GM18873 (cell line): ENCODE data around the gene ADAMTS3.
"Not testable (repeated sequence)": the region's sequence is repeated elsewhere in the genome, so short reads cannot be mapped to it uniquely, and the experiment has no call there.

Experiments used
- ATAC-seq: cut with Tn5 transposase; IDR thresholded peaks from one replicate; pipeline ENCODE4 v1.9.1; 2021; ENCODE audit warnings: mild to moderate bottlenecking, moderate library complexity, moderate number of reproducible peaks; ENCODE audit not compliant: unreplicated experiment, low FRiP score

ADAMTS3 gene

DNA sequence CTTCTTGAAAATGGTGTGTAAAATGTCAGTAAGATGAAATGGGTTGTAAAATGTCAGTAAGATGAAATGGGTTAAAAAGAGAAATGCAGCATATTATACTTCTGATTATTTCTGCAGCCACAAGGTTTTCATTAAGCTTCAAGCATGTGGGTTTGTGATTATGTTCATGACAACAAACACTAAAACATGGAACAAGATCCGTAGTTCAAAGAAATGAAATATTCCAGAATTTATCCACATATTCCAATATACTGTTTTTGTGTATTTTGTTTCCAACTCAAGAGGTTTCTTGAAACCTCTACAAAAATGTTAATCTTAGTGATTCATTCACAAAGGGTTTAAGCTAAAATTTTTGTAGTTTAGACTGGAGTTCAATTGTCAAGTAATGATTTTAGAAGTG lies 84.0 kb downstream of the ADAMTS3 start:
- ATAC-seq = no peak

DNA sequence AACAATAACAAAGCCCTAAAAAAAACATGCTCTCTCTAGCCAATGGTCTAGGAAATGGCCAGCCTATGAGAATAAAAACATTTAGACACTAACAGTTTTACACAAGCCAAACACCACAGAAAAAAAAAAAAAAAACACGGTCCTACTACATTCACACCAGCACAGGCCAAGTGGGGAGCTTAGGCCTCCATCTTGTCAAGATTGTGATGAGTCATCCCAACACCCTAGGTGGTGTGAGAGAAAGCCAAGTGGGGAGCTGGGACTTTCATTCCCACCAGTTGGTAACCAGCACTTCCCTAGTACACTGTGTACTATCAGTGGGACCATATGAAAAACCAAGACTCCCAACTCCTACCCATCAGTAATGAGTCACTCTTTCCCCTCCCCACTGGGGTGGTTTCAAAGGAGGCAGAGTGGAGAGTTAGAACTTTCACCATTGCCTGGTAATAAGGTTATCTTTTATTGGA lies 95.6 kb downstream of the ADAMTS3 start:
- ATAC-seq = no peak

GRCh38 chr4:72471816-72472215 lies 97.2 kb downstream of the ADAMTS3 start:
- ATAC-seq = no peak

GRCh38 chr4:72468904-72469502 lies 100.0 kb downstream of the ADAMTS3 start:
- no peak for ATAC-seq

DNA sequence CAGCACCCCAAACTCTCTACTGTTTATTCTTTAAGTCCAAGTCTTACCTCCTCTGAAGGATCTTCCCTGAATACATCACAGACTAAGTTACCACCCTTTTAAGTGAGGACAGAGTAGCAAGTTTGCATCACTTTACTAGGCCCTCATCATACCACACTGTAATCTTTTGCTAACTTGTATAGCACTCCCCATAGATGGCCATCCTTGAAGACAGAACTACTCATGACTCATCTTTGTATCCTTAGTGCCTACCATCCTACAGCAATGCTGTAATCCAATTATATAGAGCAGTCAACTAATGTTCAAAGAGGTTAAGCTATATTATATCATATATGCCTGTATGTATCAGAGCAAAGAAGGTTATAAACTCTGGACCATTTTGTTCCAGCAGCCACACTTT lies 101.4 kb downstream of the ADAMTS3 start:
- no peak for ATAC-seq

GRCh38 chr4:72463724-72464123 lies 105.3 kb downstream of the ADAMTS3 start:
- ATAC-seq = no peak

DNA sequence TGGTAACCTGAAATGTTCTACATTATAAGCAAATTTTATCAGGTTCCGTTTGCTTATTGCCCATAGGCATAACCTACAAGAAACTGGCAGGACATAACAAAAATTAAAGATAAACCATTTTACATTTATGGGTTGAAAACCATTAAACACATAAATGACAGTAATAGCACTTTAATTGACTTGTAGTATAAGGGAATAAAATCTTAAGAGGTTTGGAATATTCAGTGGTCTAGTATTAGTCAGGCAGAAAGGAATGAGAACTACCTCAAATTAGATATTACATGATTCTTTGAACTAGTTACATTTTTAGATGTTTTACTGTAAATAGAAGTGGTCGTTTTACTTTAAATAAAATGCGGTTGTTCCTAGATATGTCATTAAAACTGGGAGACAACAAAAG lies 111.9 kb downstream of the ADAMTS3 start:
- no peak for ATAC-seq

DNA sequence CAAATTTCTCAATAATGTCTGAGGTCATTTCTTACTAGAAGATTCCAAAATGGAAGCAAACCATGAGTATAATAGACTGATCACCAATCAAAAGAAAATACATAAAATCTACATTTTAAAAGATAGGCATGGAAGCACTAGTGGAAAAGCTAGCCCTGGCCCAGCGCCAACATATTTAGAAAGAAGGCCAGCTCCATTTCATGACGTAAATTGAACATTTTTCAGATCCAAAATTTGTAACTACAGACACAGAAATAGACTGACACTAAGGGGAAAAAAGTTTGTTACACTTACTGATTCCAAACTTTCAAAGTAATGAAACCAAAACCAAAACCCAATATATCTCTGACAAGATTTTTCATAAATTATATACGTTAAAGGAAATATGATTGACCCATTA lies 117.7 kb downstream of the ADAMTS3 start:
- no peak for ATAC-seq

- no peak for ATAC-seq
Observed at GRCh38 chr4:72449705-72450104, 119.3 kb downstream of the ADAMTS3 start.

- no peak for ATAC-seq
Observed at GRCh38 chr4:72448231-72448630, 120.8 kb downstream of the ADAMTS3 start.

DNA sequence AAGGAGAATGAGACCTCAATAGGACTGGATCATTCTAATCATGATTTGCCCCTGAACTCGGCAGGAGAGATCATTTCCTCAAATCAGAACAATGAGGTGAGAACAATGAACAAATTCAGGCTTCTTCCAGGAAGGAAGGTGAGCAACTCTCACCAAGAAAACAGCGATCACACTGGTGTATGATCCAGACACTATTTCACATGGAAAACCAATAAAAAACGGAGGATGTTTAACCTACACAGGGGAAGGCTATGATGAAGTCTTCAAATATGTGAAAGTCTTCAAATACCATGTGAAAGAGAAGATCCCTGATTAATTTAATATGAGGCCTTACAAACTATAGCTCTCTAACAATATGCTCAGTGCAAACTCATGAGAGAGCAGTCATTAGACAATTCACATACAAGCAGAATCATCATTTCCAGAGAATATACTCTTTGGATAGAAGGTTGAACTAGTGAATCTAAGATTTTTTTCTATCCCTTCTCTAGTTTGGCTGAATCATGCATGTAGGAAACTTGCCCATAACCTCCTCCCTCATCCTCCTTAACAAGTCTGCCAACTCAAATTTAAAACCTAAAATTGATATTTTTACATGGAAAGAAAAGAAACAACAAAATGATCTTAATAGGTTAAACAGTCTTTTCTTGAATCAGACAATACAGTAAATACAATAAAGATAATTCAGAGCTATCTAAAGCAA lies 122.5 kb downstream of the ADAMTS3 start:
- no peak for ATAC-seq

DNA sequence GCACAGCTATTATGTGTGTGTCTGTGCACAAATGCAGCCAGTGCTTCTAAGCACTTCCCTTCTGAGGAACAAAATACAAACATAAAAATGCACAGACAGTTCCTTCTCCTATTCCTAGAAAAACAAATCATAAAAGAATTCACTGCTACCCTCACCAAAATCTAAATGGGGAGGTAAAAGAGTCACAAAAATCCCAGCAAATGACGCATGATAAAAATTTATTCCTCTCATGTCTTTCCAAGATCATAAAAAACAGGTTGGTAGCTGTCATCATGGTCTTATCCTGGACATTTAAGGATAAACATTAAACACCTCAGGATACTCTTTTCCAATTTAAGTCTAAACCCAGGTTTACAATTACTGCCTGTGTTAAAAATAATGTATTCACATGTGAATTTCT lies 124.9 kb downstream of the ADAMTS3 start:
- ATAC-seq = no peak

GRCh38 chr4:72442715-72443114 lies 126.3 kb downstream of the ADAMTS3 start:
- no peak for ATAC-seq

- no peak for ATAC-seq
Observed at GRCh38 chr4:72442147-72442546, 126.9 kb downstream of the ADAMTS3 start.

GRCh38 chr4:72440386-72440785 lies 128.6 kb downstream of the ADAMTS3 start:
- ATAC-seq = no peak

- ATAC-seq = no peak
Observed at GRCh38 chr4:72432975-72433374, 136.0 kb downstream of the ADAMTS3 start.

- ATAC-seq = no peak
Observed at GRCh38 chr4:72432282-72432681, 136.7 kb downstream of the ADAMTS3 start.

DNA sequence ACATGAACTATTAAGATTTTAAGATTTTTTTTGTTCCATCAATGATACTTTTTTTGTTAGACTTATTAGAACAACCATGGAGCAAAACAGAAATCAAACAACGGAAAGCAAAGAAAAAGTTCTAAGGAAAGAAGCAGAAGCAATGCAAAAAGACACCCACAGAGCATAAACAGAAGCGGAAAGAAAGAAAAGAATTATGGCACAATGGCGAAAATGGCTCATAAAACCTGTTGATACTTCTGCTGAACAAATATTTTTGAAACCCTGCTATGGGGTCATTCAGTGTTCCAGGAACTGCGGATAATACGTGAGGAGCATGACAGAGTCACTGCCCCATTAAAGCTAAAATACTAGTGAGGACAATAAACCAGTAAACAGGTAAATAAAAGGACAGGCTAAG lies 138.0 kb downstream of the ADAMTS3 start:
- no peak for ATAC-seq

GRCh38 chr4:72430050-72430449 lies 139.0 kb downstream of the ADAMTS3 start:
- ATAC-seq = no peak

DNA sequence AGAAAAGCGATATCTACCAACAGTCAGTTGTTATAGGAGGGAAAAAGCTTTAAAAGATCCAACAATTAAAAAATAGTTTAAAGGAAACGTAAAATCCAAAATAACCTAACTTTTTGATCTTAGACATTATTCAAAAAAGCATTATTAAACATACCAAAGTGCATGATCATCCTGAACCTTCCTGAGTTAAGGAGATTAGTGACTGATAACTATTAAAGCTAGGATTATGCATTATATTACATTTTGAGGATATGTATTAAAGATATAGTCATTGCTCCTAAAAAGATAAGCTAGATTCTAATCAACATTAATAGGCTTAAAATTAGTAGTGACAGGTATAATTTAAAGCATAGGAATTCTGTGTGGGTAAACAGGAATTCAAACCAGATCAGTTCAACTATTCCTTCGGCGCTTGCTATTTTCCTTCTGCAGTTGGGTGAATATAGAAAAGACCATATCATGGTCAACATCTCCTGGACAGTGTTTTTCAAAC lies 139.6 kb downstream of the ADAMTS3 start:
- ATAC-seq = no peak

DNA sequence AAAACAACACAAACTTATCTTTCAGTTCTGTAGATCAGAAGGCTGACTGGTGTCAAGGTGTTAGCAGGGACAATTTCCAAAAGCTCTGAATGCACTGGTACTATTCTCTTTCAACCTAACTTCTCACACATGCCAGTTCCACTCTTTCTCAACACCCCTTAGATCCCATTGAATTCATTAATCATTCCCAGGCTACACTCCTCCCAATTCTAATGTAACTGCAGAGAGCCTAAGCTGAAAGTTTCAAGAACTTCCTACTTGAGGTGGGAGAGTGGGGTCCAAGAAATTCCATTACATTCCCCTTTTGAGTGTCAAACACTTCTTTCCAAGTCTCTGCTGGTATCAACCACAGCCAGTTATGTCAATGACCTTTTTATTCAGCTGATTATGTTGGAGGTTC lies 142.0 kb downstream of the ADAMTS3 start:
- no peak for ATAC-seq

DNA sequence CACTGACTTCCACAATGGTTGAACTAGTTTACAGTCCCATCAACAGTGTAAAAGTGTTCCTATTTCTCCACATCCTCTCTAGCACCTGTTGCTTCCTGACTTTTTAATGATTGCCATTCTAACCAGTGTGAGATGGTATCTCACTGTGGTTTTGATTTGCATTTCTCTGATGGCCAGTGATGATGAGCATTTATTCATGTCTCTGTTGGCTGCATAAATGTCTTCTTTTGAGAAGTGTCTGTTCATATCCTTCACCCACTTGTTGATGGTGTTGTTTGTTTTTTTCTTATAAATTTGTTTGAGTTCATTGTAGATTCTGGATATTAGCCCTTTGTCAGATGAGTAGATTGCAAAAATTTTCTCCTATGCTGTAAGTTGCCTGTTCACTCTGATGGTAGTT lies 143.1 kb downstream of the ADAMTS3 start:
- ATAC-seq = not testable (repeated sequence)
